Upper lobe of right lung (tissue), 1 donor: Measurements from ENCODE around the gene HECTD4. TPM values are rescaled to one million over a fixed set of nuclear protein-coding genes. Genes with fewer than 3 reads are reported as not detected.
"Not testable (repeated sequence)": the region's sequence is repeated elsewhere in the genome, so short reads cannot be mapped to it uniquely, and the experiment has no call there.

Experiments used
- ATAC-seq: fragments of 200-7000 bp; cut with Tn5 transposase; one replicate; pipeline ENCODE4 v1.9.1; 2020; ENCODE audit warnings: mild to moderate bottlenecking, moderate library complexity
- DNase-seq: peaks from one replicate; pipeline ENCODE4 v3.0.0-alpha.2; 2020
- H3K27ac ChIP-seq: fragments of 200-600 bp; one replicate; pipeline ENCODE4 v1.8.0; 2022
- H3K27me3 ChIP-seq: fragments of 200-600 bp; one replicate; pipeline ENCODE4 v1.8.0; 2022; ENCODE audit warnings: mild to moderate bottlenecking
- H3K36me3 ChIP-seq: fragments of 200-600 bp; one replicate; pipeline ENCODE4 v1.8.0; 2022
- H3K4me1 ChIP-seq: fragments of 200-600 bp; one replicate; pipeline ENCODE4 v1.8.0; 2022
- H3K4me3 ChIP-seq: fragments of 200-600 bp; one replicate; pipeline ENCODE4 v1.8.0; 2022; ENCODE audit warnings: mild to moderate bottlenecking
- H3K9me3 ChIP-seq: fragments of 200-600 bp; one replicate; pipeline ENCODE4 v1.8.0; 2022
- CTCF ChIP-seq: fragments of 200-600 bp; IDR thresholded peaks from one replicate; pipeline ENCODE4 v1.8.0; 2022; ENCODE audit warnings: antibody characterized with exemption
- intact Hi-C: fragments of 100-400 bp; cut with DNase I; formaldehyde crosslinking; loops from one replicate; pipeline ENCODE4 v1.11.0; 2022
- total RNA-seq: library from RNA; stranded (reverse); fragmentation: NEBNext Ultra II Directional; extraction: Animal tissue kit (Norgen Biotek cat#: 25700); gene quantifications from one replicate; pipeline ENCODE4 v1.2.1, GENCODE V29; 2021
- donor health status: DM: no; HTN: yes; CAD: no; lungs with severe emphysema.

Gene HECTD4
- total RNA-seq, 1 donor from 2014 or later = 54.7 TPM

GRCh38 chr12:112252184-112252583 lies 130.0 kb downstream of the HECTD4 start:
- Histone ChIP-seq H3K4me3 (no peak overlapping the region), H3K9me3 (no peaks in the 10 kb centered on the region), H3K36me3 (peaks cover 87% of the 10 kb centered on the region), H3K27ac (peak overlapping the region; percentile 75), H3K27me3 (no peaks in the 10 kb centered on the region), H3K4me1 (no peaks in the 10 kb centered on the region)
- DNase-seq (no peak), ATAC-seq (peak; percentile 99)
- intact Hi-C loops = no loop called here
- TF ChIP-seq CTCF = no peak

DNA sequence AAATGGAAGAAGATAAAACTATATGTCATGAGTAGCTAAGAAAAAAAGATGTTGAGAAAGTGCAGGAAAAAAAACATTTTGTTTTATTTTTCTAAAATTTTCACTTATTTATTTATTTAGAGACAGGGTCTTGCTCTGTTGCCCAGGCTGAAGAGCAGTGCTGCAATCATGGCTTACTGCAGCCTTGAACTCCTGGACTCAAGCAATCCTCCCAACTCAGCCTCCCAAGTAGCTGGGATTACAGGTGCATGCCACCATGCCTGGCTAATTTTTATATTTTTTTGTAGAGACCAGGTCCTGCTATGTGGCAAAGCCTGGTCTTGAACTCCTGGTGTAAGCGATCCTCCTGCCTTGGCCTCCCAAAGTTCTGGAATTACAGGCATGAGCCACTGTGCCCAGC lies 137.3 kb downstream of the HECTD4 start:
- H3K27ac ChIP-seq, intact Hi-C loops, H3K4me3 ChIP-seq, ATAC-seq, H3K9me3 ChIP-seq, H3K4me1 ChIP-seq, H3K27me3 ChIP-seq, DNase-seq: not testable (repeated sequence)
- H3K36me3 ChIP-seq = peaks cover 71% of the 10 kb centered on the region

GRCh38 chr12:112243255-112244110 lies 138.7 kb downstream of the HECTD4 start:
- peaks cover 72% of the 10 kb centered on the region for H3K36me3 ChIP-seq
- H3K4me1 ChIP-seq = no peaks in the 10 kb centered on the region
- ATAC-seq = no peak
- no peaks in the 10 kb centered on the region for H3K9me3 ChIP-seq
- no peak for DNase-seq
- H3K4me3 ChIP-seq = no peak overlapping the region
- H3K27ac ChIP-seq = no peak overlapping the region
- no peak for TF ChIP-seq CTCF
- intact Hi-C loops = no loop called here
- no peaks in the 10 kb centered on the region for H3K27me3 ChIP-seq

- Histone ChIP-seq H3K36me3 (peaks cover 83% of the 10 kb centered on the region), H3K27ac (no peak overlapping the region), H3K4me3 (no peak overlapping the region), H3K4me1 (no peaks in the 10 kb centered on the region), H3K27me3 (no peaks in the 10 kb centered on the region), H3K9me3 (no peaks in the 10 kb centered on the region)
- DNase-seq (no peak), ATAC-seq (no peak)
- intact Hi-C loops = no loop called here
- TF ChIP-seq CTCF = no peak
Measured at GRCh38 chr12:112241176-112241575, 141.1 kb downstream of the HECTD4 start.

- peaks cover 83% of the 10 kb centered on the region for H3K36me3 ChIP-seq
- no peak overlapping the region for H3K27ac ChIP-seq
- DNase-seq (no peak), ATAC-seq (peak; percentile 89)
- H3K9me3 ChIP-seq = no peaks in the 10 kb centered on the region
- no peak overlapping the region for H3K4me3 ChIP-seq
- no peak for TF ChIP-seq CTCF
- H3K4me1 ChIP-seq = no peaks in the 10 kb centered on the region
- H3K27me3 ChIP-seq = no peaks in the 10 kb centered on the region
- intact Hi-C loops = no loop called here
Measured at GRCh38 chr12:112239881-112240280, 142.3 kb downstream of the HECTD4 start.

GRCh38 chr12:112239020-112239419 lies 143.2 kb downstream of the HECTD4 start:
- Histone ChIP-seq H3K9me3 (no peaks in the 10 kb centered on the region), H3K27me3 (no peaks in the 10 kb centered on the region), H3K4me1 (no peaks in the 10 kb centered on the region), H3K27ac (no peak overlapping the region), H3K4me3 (no peak overlapping the region), H3K36me3 (peaks cover 87% of the 10 kb centered on the region)
- DNase-seq (no peak), ATAC-seq (no peak)
- TF ChIP-seq CTCF = no peak
- intact Hi-C loops = no loop called here
